K562 (cell line): ENCODE data around the gene GZF1. TPM values are rescaled to one million over a fixed set of nuclear protein-coding genes. Genes with fewer than 3 reads are reported as not detected.

ENCODE experiments used
- ASH1L ChIP-seq: fragments of 450-650 bp; IDR thresholded peaks from 2 replicates; pipeline ENCODE4 v1.6.1; 2018; ENCODE audit warnings: borderline replicate concordance, mild to moderate bottlenecking, low read depth; ENCODE audit not compliant: partially characterized antibody
- BRD4 ChIP-seq: fragments of 200-600 bp; sonication (generic); IDR thresholded peaks from 2 replicates; pipeline ENCODE4 v1.6.1; 2017; ENCODE audit warnings: inconsistent platforms
- BRF2 ChIP-seq: IDR thresholded peaks from 3 replicates; pipeline ENCODE4 v1.6.1; 2011; ENCODE audit warnings: borderline replicate concordance, mild to moderate bottlenecking; ENCODE audit not compliant: insufficient read length, insufficient read depth
- CSDE1 ChIP-seq, 2 experiments: fragments of 450-650 bp; IDR thresholded peaks; 2 replicates each; pipeline ENCODE4 v1.6.1; 2016; ENCODE audit warnings: mild to moderate bottlenecking in 1 of 2
- DLX4 ChIP-seq: fragments of 250-450 bp; sonication (Bioruptor Pico); IDR thresholded peaks from 2 replicates; pipeline ENCODE4 v1.6.1; 2021; ENCODE audit warnings: mild to moderate bottlenecking
- MED1 ChIP-seq: sonication (generic); formaldehyde crosslinking; IDR thresholded peaks from 2 replicates; pipeline ENCODE4 v1.8.1; 2023; ENCODE audit warnings: missing genetic modification reagents, borderline replicate concordance
- MEF2D ChIP-seq: conservative IDR thresholded peaks from 2 replicates; pipeline ENCODE4 v1.6.1; 2016; ENCODE audit warnings: low read depth, missing genetic modification characterization, missing compliant biosample characterization
- NCOA1 ChIP-seq: fragments of 450-650 bp; IDR thresholded peaks from 2 replicates; pipeline ENCODE4 v1.6.1; 2016; ENCODE audit warnings: low read depth
- NFATC3 ChIP-seq: fragments of 450-650 bp; IDR thresholded peaks from 2 replicates; pipeline ENCODE4 v1.6.1; 2017; ENCODE audit warnings: mild to moderate bottlenecking
- NONO ChIP-seq, 2 experiments: fragments of 200-400 bp in 1 of 2; fragments of 450-650 bp in 1 of 2; formaldehyde crosslinking in 1 of 2; IDR thresholded peaks; 2 replicates each; pipeline ENCODE4 v1.6.1; 2017; ENCODE audit warnings: low read depth in 2 of 2, mild to moderate bottlenecking in 2 of 2, moderate library complexity in 2 of 2, low read length in 1 of 2
- PKNOX1 ChIP-seq: fragments of 450-650 bp; IDR thresholded peaks from 2 replicates; pipeline ENCODE4 v1.6.1; 2016
- POLR2H ChIP-seq: IDR thresholded peaks from 2 replicates; pipeline ENCODE4 v1.6.1; 2016; ENCODE audit warnings: missing genetic modification characterization, low read depth, mild to moderate bottlenecking, control low read depth, missing compliant biosample characterization, moderate library complexity
- RBM17 ChIP-seq: fragments of 200-400 bp; formaldehyde crosslinking; IDR thresholded peaks from 2 replicates; pipeline ENCODE4 v1.6.1; 2017; ENCODE audit warnings: low read depth, mild to moderate bottlenecking, low read length, borderline replicate concordance
- SMARCB1 ChIP-seq: IDR thresholded peaks from 2 replicates; pipeline ENCODE4 v1.6.1; 2011; ENCODE audit warnings: improper control_type of control experiment, low read depth; ENCODE audit not compliant: insufficient read length
- TAF9B ChIP-seq: fragments of 450-650 bp; IDR thresholded peaks from 2 replicates; pipeline ENCODE4 v1.6.1; 2018; ENCODE audit warnings: mild to moderate bottlenecking; ENCODE audit not compliant: partially characterized antibody
- TCF7 ChIP-seq: sonication (generic); IDR thresholded peaks from 2 replicates; pipeline ENCODE4 v1.6.1; 2016; ENCODE audit warnings: antibody characterized with exemption, borderline replicate concordance
- TOE1 ChIP-seq, 2 experiments: fragments of 450-650 bp in 1 of 2; sonication (generic) in 1 of 2; formaldehyde crosslinking in 1 of 2; IDR thresholded peaks; 2 replicates each; pipeline versions ENCODE4 v1.7.1 to v1.8.0; 2016 to 2022; ENCODE audit warnings: borderline replicate concordance in 2 of 2, mild to moderate bottlenecking in 2 of 2, antibody characterized with exemption in 1 of 2, inconsistent platforms in 1 of 2, low read depth in 1 of 2, missing genetic modification reagents in 1 of 2, moderate library complexity in 1 of 2
- TSC22D4 ChIP-seq: fragments of 450-650 bp; IDR thresholded peaks from 2 replicates; pipeline ENCODE4 v1.6.1; 2016; ENCODE audit warnings: missing genetic modification characterization, missing biosample characterization, control low read depth
- TSHZ1 ChIP-seq: fragments of 250-450 bp; sonication (Bioruptor Pico); IDR thresholded peaks from 2 replicates; pipeline ENCODE4 v1.4.0; 2020; ENCODE audit warnings: mild to moderate bottlenecking, moderate library complexity
- WHSC1 ChIP-seq: IDR thresholded peaks from one replicate; pipeline ENCODE4 v1.6.1; 2012; ENCODE audit warnings: low read length, control low read depth, inconsistent platforms
- ZNF668 ChIP-seq: fragments of 250-450 bp; sonication (Bioruptor Pico); IDR thresholded peaks from 2 replicates; pipeline ENCODE4 v1.8.0; 2022; ENCODE audit warnings: mild to moderate bottlenecking, inconsistent platforms
- ZNF695 ChIP-seq: fragments of 450-650 bp; formaldehyde crosslinking; IDR thresholded peaks from 2 replicates; pipeline ENCODE4 v1.4.0; 2020; ENCODE audit warnings: mild to moderate bottlenecking, moderate library complexity
- ZZZ3 ChIP-seq: fragments of 450-650 bp; IDR thresholded peaks from 2 replicates; pipeline ENCODE4 v1.6.1; 2016; ENCODE audit warnings: antibody characterized with exemption, mild to moderate bottlenecking, moderate library complexity
- polyA plus RNA-seq, 8 experiments: library from polyadenylated mRNA; depleted of rRNA in 4 of 8; stranded (reverse) in 5 of 8; unstranded in 3 of 8; fragments of >200 nt; fragmentation: Nextera tagmentation in 2 of 8; fragmentation: Illumina TruSeq in 1 of 8; extraction: Ambion mirVana in 2 of 8; extraction: Trizol in 1 of 8; gene quantifications; 2 replicates each; pipeline versions ENCODE4 v1.2.1 to v1.2.3, GENCODE V29; 2011 to 2014; ENCODE audit warnings: inconsistent platforms in 1 of 8, missing spikeins in 1 of 8
- total RNA-seq, 7 experiments: library from RNA; depleted of rRNA in 6 of 7; stranded (reverse); fragments of >200 nt in 6 of 7; fragmentation: Illumina TruSeq in 2 of 7; extraction: Trizol in 2 of 7; gene quantifications; 2 replicates each; pipeline versions ENCODE4 v1.2.1 to v1.2.3, GENCODE V29; 2011 to 2021; ENCODE audit warnings: low replicate concordance in 1 of 7

GZF1 gene
- total and polyA plus RNA-seq, 9 of the 15 experiments (the other 6 are each of a cell fraction or from before 2014, with no cell fraction given), result 1.2 to 15.7 (median 7.4) TPM

- TF ChIP-seq BRD4 (no peak), PKNOX1 (peak; percentile 99), NCOA1 (no peak), NFATC3 (no peak), ZZZ3 (no peak), MED1 (CRISPR knock-in tag) (no peak), TOE1 (IDR thresholded peaks at IDR 0.05; ENCODE audit: borderline replicate concordance) (no peak), TOE1 (CRISPR knock-in tag; IDR thresholded peaks at IDR 0.05; ENCODE audit: borderline replicate concordance, low read depth) (no peak), POLR2H (tag) (no peak; the same call in none of the 2 replicates), CSDE1 (IDR thresholded peaks at IDR 0.05) (no peak), BRF2 (no peak), ASH1L (peak; percentile 19), TCF7 (no peak), DLX4 (CRISPR knock-in tag) (no peak), TAF9B (peak; percentile 42), MEF2D (no peak), TSC22D4 (tag) (no peak), TSHZ1 (CRISPR knock-in tag) (no peak), ZNF695 (CRISPR knock-in tag) (no peak), SMARCB1 (no peak), RBM17 (no peak), ZNF668 (CRISPR knock-in tag) (no peak), WHSC1 (no peak), NONO (IDR thresholded peaks at IDR 0.05; ENCODE audit: low read depth in 2 of 2, low read length in 1 of 2) (no peak)
These were observed 11.6 kb upstream of the GZF1 start, which contains the start of gene NXT1 (continued) for GRCh38 chr20:23350196-23350903.
